DMS 273 treated with DMSO at 0.1 percent for 48 hours (cell line): ENCODE data around the gene F7.
"Not testable (repeated sequence)": the region's sequence is repeated elsewhere in the genome, so short reads cannot be mapped to it uniquely, and the experiment has no call there.

Experiments used
- DNase-seq: peaks from one replicate; lab custom pipeline; 2025; lab: John Stamatoyannopoulos, UW

F7 gene

GRCh38 chr13:113105032-113105920 is at the start of gene F7:
TSS of gene F7 (plus strand) at chr13:113105791. CDS start at chr13:113105842, 51 bp downstream.
- DNase-seq: no peak

GRCh38 chr13:113057084-113057483 is 48.5 kb upstream of the F7 start:
- DNase-seq: no peak

- DNase-seq: not testable (repeated sequence)
Measured at GRCh38 chr13:113057559-113057958, 48.0 kb upstream of the F7 start.

DNA sequence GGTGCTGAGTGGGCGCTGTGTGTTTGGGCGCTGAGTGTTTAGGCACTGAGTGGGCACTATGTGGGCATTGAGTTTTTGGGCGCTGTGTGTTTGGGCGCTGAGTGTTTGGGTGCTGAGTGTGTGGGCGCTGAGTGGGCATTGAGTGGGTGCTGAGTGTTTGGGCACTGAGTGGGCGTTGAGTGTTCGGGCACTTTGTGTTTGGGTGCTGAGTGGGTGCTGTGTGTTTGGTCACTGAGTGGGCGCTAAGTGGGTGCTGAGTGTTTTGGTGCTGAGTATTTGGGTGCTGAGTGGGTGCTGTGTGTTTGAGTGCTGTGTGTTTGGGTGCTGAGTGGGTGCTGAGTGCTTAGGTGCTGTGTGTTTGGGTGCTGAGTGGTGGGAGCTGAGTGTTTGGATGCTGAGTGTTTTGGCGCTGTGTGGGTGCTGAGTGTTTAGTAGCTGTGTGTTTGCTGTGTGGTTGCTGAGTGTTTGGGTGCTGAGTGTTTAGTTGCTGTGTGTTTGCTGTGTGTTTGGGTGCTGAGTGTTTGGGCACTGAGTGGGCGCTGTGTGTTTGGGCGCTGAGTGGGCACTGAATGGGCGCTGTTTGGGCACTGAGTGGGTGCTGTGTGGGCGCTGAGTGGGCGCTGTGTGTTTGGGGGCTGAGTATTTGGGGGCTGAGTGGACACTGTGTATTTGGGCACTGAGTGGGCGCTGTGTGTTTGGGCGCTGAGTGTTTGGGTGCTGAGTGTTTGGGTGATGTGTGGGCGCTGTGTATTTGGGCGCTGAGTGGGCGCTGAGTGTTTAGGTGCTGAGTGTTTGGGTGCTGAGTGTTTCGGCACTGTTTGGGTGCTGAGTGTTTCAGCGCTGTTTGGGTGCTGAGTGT is 47.2 kb upstream of the F7 start:
- no peak for DNase-seq

DNA sequence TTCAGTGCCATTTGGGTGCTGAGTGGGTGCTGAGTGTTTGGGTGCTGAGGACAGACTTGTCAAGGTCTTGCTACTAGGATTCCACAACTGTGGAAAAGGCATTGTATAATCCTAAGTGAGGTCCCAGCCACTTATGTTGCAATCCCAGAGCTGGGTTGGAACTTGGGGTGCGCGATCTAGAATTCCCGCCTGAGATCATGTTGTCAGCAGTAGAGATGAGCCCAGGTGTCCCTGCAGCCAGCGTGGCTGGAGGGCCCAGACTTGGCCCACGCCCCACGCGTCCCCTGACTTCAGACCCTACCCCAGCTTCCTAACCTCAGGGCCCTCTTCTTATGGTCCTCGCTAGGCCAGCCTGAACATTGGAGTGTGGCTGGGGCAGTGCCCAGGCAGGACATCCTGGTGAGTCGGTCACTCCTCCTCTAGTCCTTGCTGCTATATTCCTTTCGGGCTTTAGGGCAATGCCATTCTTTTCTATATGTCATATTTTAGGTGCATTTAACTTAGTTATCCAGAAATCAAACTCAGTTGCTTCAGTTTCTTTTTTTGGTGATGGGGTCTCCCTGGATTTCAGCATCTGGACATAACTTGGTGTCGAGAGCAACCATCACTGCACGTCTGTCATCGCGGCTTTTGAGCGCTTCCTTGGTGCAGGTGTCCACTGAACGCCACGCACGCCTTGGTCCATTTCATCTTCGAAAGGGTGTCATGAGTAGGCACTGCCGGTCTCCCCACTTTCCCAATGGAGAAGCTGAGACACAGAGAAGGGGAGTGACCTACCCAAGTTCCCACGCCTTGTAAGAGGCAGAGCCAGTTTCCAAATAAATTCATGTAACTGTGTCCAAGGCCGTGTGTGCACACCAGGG is 46.4 kb upstream of the F7 start:
- DNase-seq: no peak

DNA sequence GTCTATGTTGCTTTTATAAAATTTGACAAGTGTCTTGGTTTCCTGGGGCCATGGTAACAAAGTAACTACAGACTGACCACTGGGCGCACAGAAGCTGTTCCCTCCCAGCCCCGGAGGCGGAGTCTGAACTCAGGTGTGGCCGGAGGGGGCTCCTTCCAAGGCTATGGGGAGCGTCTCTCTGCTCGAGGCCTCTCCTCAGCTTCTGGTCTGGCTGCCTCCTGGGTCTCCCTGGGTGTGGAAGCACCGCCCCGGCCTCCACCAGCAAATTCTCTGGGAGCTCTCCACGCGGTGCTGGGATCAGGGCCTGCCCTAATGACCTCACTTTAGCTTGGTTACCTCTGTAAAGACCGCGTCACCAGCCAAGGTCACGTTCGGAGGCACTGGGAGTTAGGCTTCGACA is 45.7 kb upstream of the F7 start:
- no peak for DNase-seq

DNA sequence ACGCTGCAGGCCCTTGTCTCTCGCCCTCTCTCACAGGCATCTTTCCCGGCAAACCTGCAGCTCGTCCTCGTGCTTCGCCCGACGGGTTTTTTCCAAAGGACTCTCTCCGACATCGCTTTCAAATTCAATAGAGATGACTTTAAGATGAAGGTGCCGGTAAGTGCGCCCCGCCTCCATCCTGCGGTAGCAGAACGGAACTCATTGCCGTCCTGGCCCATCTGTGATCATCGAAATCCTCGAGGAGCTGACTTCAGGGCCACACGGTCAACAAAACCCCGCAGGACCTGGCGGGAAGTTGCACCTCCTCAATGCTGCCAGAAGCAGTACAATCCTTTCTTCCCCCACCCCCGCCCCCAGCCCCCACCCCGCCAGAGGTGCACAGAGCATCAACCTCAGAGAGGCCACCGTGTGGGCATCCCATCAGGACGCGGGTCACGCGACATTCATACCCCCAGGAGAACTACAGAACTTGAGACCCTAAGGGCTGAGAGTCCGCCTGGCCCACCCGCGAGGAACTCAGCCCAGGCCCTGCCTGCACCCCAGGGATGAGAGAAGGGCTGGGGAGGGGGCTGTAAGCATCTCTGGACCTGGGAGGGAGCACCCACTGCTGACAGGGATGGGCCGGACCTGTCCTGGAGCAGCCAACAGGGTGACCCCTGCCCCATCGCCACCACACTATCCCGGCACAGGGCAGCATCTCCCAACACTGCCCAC is 44.9 kb upstream of the F7 start:
- DNase-seq: no peak

- DNase-seq: no peak
Measured at GRCh38 chr13:113061271-113061625, 44.3 kb upstream of the F7 start.

GRCh38 chr13:113061796-113062425 is 43.7 kb upstream of the F7 start:
- DNase-seq: no peak

DNA sequence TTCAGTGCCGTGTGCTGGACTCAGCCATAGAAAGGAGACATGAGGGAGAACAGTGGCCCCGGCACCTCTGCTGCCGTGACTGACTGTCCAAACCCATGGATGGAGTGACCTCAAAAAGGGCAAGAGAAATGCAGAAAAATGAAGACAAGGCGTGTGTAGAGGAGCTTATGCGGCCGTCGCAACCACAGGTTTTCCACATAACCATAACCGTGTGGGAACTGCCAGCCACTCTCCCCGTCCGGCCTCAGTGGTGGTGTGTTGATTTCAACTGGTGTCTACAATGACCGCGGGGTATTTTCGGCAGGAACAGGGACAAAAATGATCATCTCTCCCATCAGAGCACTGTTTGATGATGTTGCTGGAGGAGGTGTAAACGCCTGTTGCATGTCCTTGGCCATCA is 42.9 kb upstream of the F7 start:
- no peak for DNase-seq

GRCh38 chr13:113063091-113063491 is 42.5 kb upstream of the F7 start:
- no peak for DNase-seq

- no peak for DNase-seq
Measured at GRCh38 chr13:113064000-113064533, 41.5 kb upstream of the F7 start.

DNA sequence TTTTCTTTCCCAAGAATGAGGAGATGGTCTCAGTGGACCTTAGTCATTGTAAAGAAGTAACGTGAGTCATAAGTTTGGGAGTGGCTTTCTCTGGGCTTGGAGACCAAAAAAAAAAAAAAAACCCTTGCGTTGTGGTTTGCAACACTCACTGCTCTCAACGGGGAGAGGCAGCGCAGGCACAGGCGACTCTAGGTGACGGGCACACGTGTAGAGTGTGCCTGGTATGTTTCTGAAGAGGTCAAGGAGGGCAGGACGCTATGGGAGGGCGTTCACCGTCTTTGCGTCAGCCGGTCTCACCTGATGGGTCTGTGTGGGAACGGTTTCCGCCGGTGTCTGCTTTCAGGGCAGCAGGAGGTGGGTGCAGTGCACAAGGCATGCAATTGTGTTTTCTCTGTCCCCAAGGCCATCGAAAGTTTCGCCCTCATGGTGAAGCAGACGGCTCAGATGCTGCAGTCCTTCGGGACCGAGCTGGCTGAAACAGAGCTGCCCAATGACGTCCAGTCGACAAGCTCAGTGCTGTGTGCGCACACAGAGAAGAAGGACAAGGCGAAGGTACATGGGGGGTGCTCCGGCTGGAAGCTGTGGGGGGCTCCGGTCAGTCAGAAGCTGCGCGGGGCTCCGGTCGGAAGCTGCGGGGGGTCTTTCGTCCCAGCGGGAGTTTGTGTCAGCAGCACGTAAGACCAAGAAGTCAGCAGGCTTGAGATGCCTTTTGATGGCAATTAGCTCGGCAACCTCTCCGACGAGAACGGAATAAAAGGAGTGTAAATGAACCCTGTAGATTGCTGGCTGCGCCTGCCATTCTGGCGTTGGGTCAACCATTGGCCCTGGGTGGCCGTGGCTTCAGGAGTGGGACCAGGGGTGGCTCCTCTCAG is 40.8 kb upstream of the F7 start:
- DNase-seq: no peak

GRCh38 chr13:113065406-113066141 is 40.0 kb upstream of the F7 start:
- DNase-seq: no peak

- DNase-seq: no peak
Measured at GRCh38 chr13:113066142-113066455, 39.5 kb upstream of the F7 start.

DNA sequence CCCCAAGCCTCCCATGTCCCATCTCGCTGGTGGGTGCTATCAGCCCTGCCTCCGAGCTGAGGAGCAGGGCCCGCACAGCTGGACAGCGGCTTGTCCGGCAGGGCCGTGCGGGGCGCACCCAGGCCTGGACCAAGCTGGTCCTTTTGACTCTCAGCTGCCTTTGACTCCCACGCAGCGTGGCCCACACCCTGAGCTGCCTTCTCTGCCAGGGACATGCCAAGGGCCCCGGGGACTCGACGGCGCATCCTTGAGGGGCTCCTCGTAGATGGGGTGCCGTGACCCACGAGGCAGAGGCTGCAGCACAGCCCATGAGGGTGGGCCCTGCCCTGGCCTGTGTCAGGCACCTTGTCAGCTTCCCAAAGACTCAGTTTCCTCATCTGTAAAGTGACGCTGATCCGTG is 38.8 kb upstream of the F7 start:
- DNase-seq: no peak

GRCh38 chr13:113069861-113070805 is 35.5 kb upstream of the F7 start:
- DNase-seq: no peak

GRCh38 chr13:113070855-113071254 is 34.7 kb upstream of the F7 start:
- DNase-seq: no peak
